ENCODE results near the gene MT1M. TPM values are rescaled to one million over a fixed set of nuclear protein-coding genes. Genes with fewer than 3 reads are reported as not detected.

Gene MT1M
- total and polyA plus RNA-seq, 8 donors: 8.3 to 34.6 (median 14.6) TPM

DNA sequence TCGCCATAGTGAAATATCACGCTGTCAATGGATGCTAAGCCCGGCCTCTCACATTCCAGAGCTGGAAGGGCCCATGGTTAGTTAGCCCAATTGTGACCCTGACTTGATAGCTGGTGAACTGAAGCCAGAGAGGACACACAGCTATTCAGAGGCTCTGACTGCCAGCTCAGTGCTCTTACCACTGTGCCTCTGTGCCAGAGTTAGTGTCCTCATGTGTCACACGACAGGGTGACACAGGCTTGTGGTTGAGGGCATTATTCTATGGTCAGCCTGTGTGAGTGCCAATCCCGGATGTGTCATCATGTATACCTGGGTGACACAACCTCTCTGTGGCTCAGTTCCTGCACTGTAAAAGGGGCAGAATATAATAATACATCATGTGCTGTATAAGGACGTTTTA, 47.4 kb downstream of the MT1M start:
- WGBS, 2 donors: 80 to 91% methylated on average over 6 of the region's 6 CpGs
- intact Hi-C loops (cut with DNase I): no loop called here
- DNase-seq: peak in 1 of 6 donors; percentile 29
- no peak for TF ChIP-seq CTCF (IDR thresholded peaks at IDR 0.05)
- peaks cover 0 to 12% (median 6%) of the 10 kb centered on the region in 3 donors for H3K4me1 ChIP-seq
- FAIRE-seq: no peak
- H3K27me3 ChIP-seq: no peaks in the 10 kb centered on the region
- H3K9me3 ChIP-seq: no peaks in the 10 kb centered on the region
- H3K4me3 ChIP-seq: no peak overlapping the region
- no peak for ATAC-seq
- H3K36me3 ChIP-seq: no peaks in the 10 kb centered on the region
- no peak overlapping the region for H3K27ac ChIP-seq

DNA sequence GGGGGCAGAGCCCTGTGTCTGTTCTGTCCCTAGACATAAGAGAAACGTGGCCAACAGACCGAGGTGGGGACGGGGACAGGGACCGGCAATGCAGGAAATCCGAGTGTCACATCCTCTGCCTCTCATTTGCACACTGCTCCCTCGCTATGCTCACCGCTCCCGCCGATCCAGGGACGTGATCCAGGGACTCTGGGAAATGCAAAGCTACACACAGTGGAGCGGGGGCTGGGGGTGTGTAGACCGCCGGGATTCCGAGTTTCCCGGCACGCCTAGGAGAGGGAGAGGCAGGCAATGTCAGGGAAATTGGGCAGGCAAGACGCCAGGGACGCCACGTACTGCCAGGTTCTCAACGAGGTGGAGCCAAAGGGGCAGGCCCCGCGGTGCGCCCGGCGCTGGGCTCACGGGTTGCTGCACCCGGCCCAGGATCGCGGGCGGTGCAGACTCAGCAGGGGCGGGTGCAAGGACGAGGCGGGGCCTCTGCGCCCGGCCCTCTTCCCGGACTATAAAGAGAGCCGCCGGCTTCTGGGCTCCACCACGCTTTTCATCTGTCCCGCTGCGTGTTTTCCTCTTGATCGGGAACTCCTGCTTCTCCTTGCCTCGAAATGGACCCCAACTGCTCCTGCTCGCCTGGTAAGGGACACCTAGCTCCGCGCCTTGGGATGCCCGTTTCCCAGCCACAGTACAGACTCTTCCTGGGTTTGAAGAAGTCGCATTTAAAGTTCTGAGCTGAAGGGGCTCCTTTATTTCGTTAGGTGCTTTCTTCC, 49.7 kb downstream of the MT1M start, which contains the start of gene MT1X:
MT1X (plus strand) TSS at position 532 of the 764 bp plus-strand sequence; CDS start at position 603, 71 bp downstream.
- Histone ChIP-seq H3K36me3 (no peaks in the 10 kb centered on the region), H3K4me3 (peak within 1 kb of the TSS; percentile 52 to 74 (median 68)), H3K9me3 (no peaks in the 10 kb centered on the region), H3K27me3 (no peaks in the 10 kb centered on the region), H3K4me1 (peaks cover 0 to 15% (median 3%) of the 10 kb centered on the region in 3 donors), H3K27ac (peak within 1 kb of the TSS; percentile 20 to 80 (median 62))
- peak; percentile 91 to 98 (median 92) for ATAC-seq
- peak; percentile 93 to 99 (median 97) for DNase-seq
- no peak for FAIRE-seq
- intact Hi-C loops (cut with DNase I): no loop called here
- WGBS, 2 donors: 1% methylated on average over 46 to 49 of the region's 49 CpGs
- TF ChIP-seq CTCF (IDR thresholded peaks at IDR 0.05): no peak

- no peak for TF ChIP-seq CTCF (IDR thresholded peaks at IDR 0.05)
Measured at GRCh38 chr16:56682703-56683397, 50.4 kb downstream of the MT1M start.

More at GRCh38 chr16:56682703-56683397, 50.4 kb downstream of the MT1M start:
- H3K4me1 ChIP-seq: peaks cover 0 to 15% (median 2%) of the 10 kb centered on the region in 3 donors
- peak in 1 of 6 donors; percentile 53 for DNase-seq
- H3K36me3 ChIP-seq: no peaks in the 10 kb centered on the region
- 5% methylated on average over 8 of the region's 8 CpGs for WGBS, 2 donors
- intact Hi-C loops (cut with DNase I): no loop called here
- no peaks in the 10 kb centered on the region for H3K27me3 ChIP-seq
- no peaks in the 10 kb centered on the region for H3K9me3 ChIP-seq
- no peak for FAIRE-seq
- H3K27ac ChIP-seq: peak overlapping the region; percentile 20 to 80 (median 62)
- ATAC-seq: peak; percentile 10 to 22 (median 15)
- H3K4me3 ChIP-seq: peak overlapping the region; percentile 52 to 74 (median 68)

Other genes with a start within 250 kb of the MT1M start
- gene AMFR, start 207.1 kb upstream of the MT1M start, total RNA-seq: 10 to 100 TPM; 43.9 to 64.2 (median 52.8) TPM
- gene AMFR, start 207.1 kb upstream of the MT1M start, polyA plus RNA-seq: 10 to 100 TPM; 29.2 to 37.4 TPM
- 10 to 100 TPM; 36.1 to 57.6 (median 49.6) TPM for gene NUDT21, start 181.3 kb upstream of the MT1M start, total RNA-seq
- 10 to 100 TPM in 1 of 2 donors, 1 to 10 TPM in 1; 7.9 to 17.8 TPM for gene NUDT21, start 181.3 kb upstream of the MT1M start, polyA plus RNA-seq
- gene OGFOD1, start 181.1 kb upstream of the MT1M start, total RNA-seq: 10 to 100 TPM in 4 of 6 donors, 1 to 10 TPM in 2; 5.9 to 14.0 (median 11.7) TPM
- gene OGFOD1, start 181.1 kb upstream of the MT1M start, polyA plus RNA-seq: 1 to 10 TPM; 3.2 to 6.6 TPM
- 10 to 100 TPM in 5 of 6 donors, 1 to 10 TPM in 1; 10.0 to 19.0 (median 14.5) TPM for gene BBS2, start 112.6 kb upstream of the MT1M start, total RNA-seq
- 10 to 100 TPM; 20.7 to 50.4 TPM for gene BBS2, start 112.6 kb upstream of the MT1M start, polyA plus RNA-seq
- not detected for gene MT4, start 67.6 kb upstream of the MT1M start, total RNA-seq
- not detected for gene MT4, start 67.6 kb upstream of the MT1M start, polyA plus RNA-seq
- gene MT3, start 43.1 kb upstream of the MT1M start, total RNA-seq: under 1 TPM in 2 of 6 donors, not detected in 4; 0.41 to 0.43 TPM
- 1 to 10 TPM; 1.1 to 4.6 TPM for gene MT3, start 43.1 kb upstream of the MT1M start, polyA plus RNA-seq
- gene MT2A, start 24.1 kb upstream of the MT1M start, total RNA-seq: 100 to 1,000 TPM in 3 of 6 donors, 10 to 100 TPM in 3; 71.0 to 389 (median 110) TPM
- 100 to 1,000 TPM; 254 to 495 TPM for gene MT2A, start 24.1 kb upstream of the MT1M start, polyA plus RNA-seq
- 100 to 1,000 TPM in 4 of 6 donors, 10 to 100 TPM in 2; 36.1 to 233 (median 158) TPM for gene MT1E, start 6.9 kb upstream of the MT1M start, total RNA-seq
- 100 to 1,000 TPM; 293 to 646 TPM for gene MT1E, start 6.9 kb upstream of the MT1M start, polyA plus RNA-seq
- 1 to 10 TPM; 1.6 to 6.6 (median 4.0) TPM for gene MT1A, start 6.0 kb downstream of the MT1M start, total RNA-seq
- 10 to 100 TPM; 15.0 to 66.7 TPM for gene MT1A, start 6.0 kb downstream of the MT1M start, polyA plus RNA-seq
- gene MT1B, start 19.2 kb downstream of the MT1M start, total RNA-seq: not detected
- gene MT1B, start 19.2 kb downstream of the MT1M start, polyA plus RNA-seq: not detected
- gene MT1F, start 25.3 kb downstream of the MT1M start, total RNA-seq: 100 to 1,000 TPM in 1 of 6 donors, 10 to 100 TPM in 5; 29.1 to 119 (median 44.7) TPM
- gene MT1F, start 25.3 kb downstream of the MT1M start, polyA plus RNA-seq: 100 to 1,000 TPM in 1 of 2 donors, 10 to 100 TPM in 1; 94.6 to 201 TPM
- gene MT1G, start 35.4 kb downstream of the MT1M start, total RNA-seq: 100 to 1,000 TPM in 4 of 6 donors, 10 to 100 TPM in 2; 76.9 to 766 (median 150) TPM
- gene MT1G, start 35.4 kb downstream of the MT1M start, polyA plus RNA-seq: 100 to 1,000 TPM; 496 to 753 TPM
- 100 to 1,000 TPM in 1 of 6 donors, 10 to 100 TPM in 4, 1 to 10 TPM in 1; 8.3 to 106 (median 21.0) TPM for gene MT1H, start 37.2 kb downstream of the MT1M start, total RNA-seq
- gene MT1H, start 37.2 kb downstream of the MT1M start, polyA plus RNA-seq: 10 to 100 TPM; 14.9 to 71.1 TPM
- gene MT1X, start 49.8 kb downstream of the MT1M start, total RNA-seq: 100 to 1,000 TPM in 5 of 6 donors, 10 to 100 TPM in 1; 56.1 to 474 (median 227) TPM
- 100 to 1,000 TPM; 571 to 992 TPM for gene MT1X, start 49.8 kb downstream of the MT1M start, polyA plus RNA-seq
- 10 to 100 TPM; 13.1 to 31.4 (median 19.4) TPM for gene NUP93, start 97.5 kb downstream of the MT1M start, total RNA-seq
- gene NUP93, start 97.5 kb downstream of the MT1M start, polyA plus RNA-seq: 10 to 100 TPM; 22.4 to 26.4 TPM
- gene SLC12A3, start 232.5 kb downstream of the MT1M start, total RNA-seq: under 1 TPM in 5 of 6 donors, not detected in 1; 0.05 to 0.12 (median 0.08) TPM
- gene SLC12A3, start 232.5 kb downstream of the MT1M start, polyA plus RNA-seq: under 1 TPM; 0.04 to 0.05 TPM